GM19238 (cell line): Measurements from ENCODE around the gene TMEM88.
"Not testable (repeated sequence)": the region's sequence is repeated elsewhere in the genome, so short reads cannot be mapped to it uniquely, and the experiment has no call there.

Experiments
- DNase-seq: peaks from one replicate; pipeline ENCODE4 v3.0.0; 2011; ENCODE audit warnings: low spot score; ENCODE audit not compliant: insufficient read length

The TMEM88 gene

DNA sequence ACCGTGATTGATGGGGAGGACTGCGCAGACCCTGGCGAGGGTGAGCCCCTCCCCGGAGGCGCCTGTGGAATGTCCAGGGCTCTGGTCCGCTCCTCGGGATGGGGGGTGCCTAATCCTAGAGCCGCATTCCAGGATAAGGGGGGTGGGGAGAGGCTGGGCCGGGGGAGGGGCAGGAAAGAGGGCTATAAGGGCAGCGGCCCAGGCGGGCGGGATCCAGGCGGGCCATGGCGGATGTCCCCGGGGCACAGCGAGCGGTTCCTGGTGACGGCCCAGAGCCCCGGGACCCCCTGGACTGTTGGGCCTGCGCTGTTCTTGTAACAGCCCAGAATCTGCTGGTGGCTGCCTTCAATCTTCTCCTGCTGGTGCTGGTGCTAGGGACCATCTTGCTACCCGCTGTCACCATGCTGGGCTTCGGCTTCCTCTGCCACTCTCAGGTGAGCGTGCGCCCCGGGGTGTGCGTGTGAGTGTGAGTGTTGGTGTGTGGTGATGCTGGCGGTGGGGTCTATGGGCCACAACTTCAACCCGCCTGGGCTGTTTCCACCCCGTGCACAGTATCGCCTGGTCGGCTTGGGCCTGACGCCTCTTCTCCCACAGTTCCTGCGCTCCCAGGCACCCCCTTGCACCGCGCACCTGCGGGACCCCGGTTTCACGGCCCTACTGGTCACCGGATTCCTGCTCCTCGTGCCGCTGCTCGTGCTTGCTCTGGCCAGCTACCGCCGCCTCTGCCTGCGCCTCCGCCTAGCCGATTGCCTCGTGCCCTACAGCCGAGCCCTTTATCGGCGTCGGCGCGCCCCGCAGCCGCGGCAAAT lies at the start of gene TMEM88:
TMEM88 (plus strand) TSS at position 216 of the 809 bp plus-strand sequence; CDS start at position 225, 9 bp downstream.
- DNase-seq = no peak

DNA sequence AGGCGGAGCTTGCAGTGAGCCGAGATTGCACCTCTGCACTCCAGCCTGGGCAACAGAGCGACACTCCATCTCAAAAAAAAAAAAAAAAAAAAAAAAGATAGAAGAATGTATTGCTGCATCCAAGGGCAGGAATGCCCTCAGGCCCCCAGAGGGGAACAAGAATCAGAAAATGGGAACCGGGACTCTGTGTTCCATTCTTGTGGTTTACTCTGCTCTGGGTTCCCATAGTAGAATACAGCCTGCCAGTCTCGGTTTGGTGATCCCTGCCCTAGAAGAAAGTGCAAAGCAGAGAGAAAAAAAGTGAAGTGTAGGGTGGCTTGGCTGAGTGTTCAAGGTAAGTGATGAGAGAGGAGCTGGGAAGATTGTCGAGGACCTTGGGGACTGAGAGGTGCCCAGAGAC lies 48.3 kb upstream of the TMEM88 start:
- no peak for DNase-seq

DNA sequence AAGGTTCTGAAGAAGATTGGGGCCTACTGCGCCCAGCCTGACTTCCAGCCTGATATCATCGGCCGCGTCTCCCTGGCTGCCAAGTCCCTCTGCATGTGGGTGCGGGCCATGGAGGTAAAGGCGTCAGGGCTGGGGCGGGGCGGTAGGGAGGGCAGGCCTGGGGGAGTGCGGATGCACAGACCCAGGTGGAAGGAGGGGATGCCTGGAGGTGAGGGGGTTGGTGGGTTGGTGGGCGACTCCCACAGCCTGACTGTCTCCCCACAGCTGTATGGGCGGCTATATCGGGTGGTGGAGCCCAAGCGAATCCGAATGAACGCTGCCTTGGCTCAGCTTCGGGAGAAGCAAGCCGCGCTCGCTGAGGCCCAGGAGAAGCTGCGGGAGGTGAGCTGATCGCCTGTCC lies 47.7 kb upstream of the TMEM88 start:
- DNase-seq = no peak

DNA sequence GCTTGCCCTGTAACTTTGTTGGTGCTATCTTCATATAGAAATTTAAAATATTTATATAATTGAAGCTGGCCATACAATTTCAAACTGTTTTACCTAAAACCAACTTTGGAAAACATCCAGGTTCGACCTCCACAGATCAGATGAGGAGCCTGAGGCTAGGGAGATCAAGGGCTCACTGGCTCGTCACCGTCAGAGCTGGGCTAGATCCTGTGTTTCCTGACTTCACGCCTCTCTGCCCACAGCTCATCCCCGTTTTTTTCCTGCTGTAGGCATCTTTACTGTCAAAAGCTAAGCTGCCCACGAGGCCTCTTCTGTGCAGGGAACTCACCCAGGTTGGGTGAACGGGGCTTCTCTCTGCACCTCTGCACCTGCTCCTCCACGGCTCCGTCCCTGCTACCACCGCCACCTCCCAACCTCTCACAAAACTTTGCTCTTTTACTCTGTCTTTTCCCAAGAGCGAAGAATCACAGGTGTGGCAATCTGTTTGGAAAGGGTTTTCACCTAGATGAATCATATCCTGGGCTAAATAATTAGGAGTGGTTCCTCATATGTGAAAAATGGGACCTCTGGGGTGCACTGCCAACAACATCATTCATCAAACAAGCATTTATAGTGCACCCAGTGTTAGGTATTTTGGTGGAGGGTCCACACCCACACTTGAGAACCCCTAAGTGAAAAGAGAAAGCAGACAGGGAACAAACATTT lies 45.6 kb upstream of the TMEM88 start:
- DNase-seq = no peak

DNA sequence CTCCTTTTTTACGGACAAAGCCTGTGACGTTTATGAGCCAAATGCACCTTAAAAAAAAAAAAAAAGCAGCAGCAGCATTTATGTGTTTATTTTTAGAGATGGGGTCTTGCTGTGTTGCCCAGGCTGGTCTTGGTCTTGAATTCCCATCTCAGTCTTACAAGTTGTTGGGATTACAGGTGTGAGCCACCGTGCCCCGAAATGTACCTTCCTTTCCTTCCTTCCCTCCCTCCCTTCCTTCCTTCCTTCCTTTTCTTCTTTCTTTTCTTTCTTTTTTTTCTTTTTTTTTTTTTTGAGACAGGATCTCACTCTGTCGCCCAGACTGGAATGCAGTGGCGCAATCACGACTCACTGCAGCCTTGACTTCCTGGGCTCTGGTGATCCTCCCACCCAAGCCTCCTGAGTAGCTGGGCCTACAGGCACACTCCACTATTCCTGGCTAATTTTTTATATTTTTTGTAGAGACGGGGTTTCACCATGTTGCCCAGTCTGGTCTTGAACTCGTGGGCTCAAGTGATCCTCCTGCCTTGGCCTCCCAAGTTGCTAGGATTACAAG lies 45.0 kb upstream of the TMEM88 start:
- not testable (repeated sequence) for DNase-seq

DNA sequence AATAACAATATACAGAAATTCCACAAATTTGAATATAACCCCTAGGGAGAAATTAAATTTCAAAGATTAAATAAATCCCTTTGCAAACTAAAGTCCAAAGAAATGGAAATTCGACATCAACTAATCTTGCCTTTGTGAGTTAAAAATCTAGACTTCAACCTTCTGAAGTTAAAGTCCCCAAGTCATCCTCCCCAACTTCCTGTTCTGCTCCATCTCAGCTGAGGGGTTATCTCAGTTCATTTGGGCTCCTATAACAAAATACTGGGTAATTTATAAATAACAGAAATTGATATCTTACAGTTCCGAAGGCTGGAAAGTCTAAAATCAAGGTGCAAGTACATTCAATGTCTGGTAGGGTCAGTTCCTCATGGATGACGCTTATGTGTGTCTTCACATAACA lies 43.6 kb upstream of the TMEM88 start:
- no peak for DNase-seq

- DNase-seq = no peak
Observed at GRCh38 chr17:7814969-7815368, 39.9 kb upstream of the TMEM88 start.

- no peak for DNase-seq
Observed at GRCh38 chr17:7816926-7817642, 37.8 kb upstream of the TMEM88 start.

DNA sequence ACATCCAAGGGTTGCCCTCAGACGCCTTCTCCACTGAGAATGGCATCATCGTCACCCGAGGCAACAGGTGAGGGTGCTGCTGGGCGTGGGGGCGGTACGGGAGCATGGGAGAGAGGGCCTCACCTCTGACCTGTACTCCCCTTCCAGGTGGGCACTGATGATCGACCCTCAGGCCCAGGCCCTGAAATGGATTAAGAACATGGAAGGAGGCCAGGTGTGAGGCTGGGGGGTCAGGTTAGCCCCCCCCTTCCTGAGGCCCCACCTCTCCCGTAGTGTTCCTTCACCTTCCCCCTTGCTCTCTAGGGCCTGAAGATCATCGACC lies 37.3 kb upstream of the TMEM88 start:
- no peak for DNase-seq

- no peak for DNase-seq
Observed at GRCh38 chr17:7818026-7818425, 36.8 kb upstream of the TMEM88 start.

DNA sequence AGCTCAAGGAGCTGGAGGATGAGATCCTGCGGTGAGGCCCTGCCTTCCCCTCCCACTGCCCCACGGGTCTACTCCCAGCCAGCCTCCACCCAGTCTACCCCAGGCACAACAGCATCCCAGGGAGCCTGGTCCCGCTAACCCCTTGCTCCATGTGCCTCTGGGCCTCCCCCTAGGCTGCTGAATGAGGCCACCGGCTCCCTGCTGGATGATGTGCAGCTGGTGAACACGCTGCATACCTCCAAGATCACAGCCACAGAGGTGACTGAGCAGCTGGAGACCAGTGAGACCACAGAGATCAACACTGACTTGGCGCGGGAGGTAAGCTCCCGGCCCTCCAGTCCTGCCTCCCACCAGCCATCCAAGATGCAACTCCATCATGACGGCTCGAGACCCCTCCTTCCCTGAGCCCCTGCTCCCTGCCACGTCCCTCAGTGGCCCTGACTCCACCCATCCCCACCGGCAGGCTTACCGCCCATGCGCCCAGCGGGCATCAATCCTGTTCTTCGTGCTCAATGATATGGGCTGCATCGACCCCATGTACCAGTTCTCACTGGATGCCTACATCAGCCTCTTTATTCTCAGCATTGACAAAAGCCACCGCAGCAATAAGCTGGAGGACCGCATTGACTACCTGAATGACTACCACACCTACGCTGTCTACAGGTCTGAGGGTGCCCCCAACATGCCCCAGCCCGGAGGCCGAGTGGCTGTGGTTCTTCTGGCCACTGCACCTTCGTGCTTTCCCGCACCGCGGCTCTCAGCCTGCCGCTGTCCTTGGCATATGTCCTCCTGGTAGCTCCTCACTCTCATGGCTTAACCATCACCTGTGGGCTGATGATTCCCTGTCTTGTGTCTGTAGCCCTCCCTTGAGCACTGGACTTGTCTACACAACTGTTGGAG lies 35.9 kb upstream of the TMEM88 start:
- DNase-seq = no peak

GRCh38 chr17:7820231-7820630 lies 34.6 kb upstream of the TMEM88 start:
- no peak for DNase-seq

GRCh38 chr17:7822126-7822525 lies 32.7 kb upstream of the TMEM88 start:
- DNase-seq = no peak

- DNase-seq = no peak
Observed at GRCh38 chr17:7823581-7824001, 31.3 kb upstream of the TMEM88 start.

- DNase-seq = no peak
Observed at GRCh38 chr17:7824021-7824924, 30.6 kb upstream of the TMEM88 start.

DNA sequence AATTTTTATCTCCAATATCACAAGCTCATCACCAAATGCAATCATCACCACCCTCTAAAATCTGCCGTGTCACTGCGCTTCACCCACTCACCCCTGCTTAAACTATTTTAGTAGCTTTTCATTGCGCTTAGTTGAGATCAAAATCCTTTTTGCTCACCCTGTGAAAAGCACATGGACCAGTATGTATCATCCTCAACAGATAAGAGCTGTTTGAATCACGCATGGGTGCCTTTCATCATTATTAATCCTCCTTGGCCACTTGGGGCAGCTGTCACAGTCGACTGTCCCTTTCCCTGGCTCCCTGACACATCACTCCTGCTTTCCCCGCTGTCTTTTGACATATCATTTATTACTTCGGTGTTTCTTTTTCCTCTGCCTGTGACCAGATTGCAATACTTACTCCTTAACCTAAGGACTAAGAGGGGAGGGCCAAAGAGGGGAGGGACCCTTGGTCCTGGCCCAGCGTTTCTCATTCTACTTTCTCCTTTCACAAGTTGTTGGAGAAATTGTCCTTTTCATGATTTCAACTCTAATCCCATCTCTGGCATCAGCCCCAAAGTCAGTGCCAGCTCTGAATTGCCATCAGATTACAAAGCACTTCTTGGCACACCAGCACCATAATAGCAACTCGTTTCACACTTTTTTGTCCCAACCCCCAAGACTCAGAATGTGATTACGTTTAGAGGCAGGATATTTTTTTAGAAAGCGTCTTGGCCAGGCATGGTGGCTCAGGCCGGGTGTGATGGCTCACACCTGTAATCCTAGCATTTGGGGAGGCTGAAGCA lies 29.5 kb upstream of the TMEM88 start:
- no peak for DNase-seq

GRCh38 chr17:7830616-7831015 lies 24.2 kb upstream of the TMEM88 start:
- DNase-seq = no peak

- no peak for DNase-seq
Observed at GRCh38 chr17:7831233-7831632, 23.6 kb upstream of the TMEM88 start.

DNA sequence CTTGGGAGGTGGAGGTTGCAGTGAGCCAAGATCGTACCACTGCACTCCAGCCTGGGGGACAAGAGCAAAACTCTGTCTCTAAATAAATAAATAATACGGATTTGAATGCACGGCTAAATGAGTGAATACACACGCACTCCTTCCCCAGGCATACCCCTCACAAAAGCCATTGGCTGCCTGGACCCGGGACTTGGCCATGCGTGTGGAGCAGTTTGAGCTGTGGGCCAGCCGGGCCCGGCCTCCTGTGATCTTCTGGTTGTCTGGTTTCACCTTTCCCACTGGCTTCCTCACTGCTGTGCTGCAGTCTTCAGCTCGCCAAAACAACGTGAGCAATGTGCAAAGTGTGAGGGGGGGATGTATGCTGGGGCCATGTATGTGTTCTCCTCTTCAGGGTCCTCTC lies 22.4 kb upstream of the TMEM88 start:
- no peak for DNase-seq
